ENCODE data around the gene PLOD2. TPM values are rescaled to one million over a fixed set of nuclear protein-coding genes. Genes with fewer than 3 reads are reported as not detected.

PLOD2 gene
- total RNA-seq, 1 donor from 2014 or later, result 29.2 TPM

DNA sequence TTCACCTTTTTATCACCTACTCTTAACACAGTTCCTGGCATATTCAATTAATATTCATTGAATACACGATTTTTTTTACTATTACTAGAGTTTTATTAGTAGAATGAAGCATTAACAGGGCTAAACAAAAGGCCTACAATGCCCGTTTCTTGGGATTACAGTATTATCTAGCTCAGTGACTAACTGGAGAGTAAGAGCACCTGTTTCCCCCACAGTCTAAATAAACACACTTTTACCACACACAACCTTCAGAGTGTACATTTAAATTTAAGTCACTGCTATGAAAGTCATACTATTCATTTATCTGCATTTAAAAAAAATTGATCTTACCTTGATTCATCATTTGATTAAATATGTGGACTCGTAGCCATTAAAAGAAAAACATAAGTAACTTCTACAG is 74.8 kb downstream of the PLOD2 start:
- no peaks in the 10 kb centered on the region for H3K4me1 Mint-ChIP-seq
- no peaks in the 10 kb centered on the region for H3K27me3 Mint-ChIP-seq (ENCODE audit: insufficient read depth, low read depth)
- Histone ChIP-seq H3K9ac (no peak overlapping the region), H3K4me3 (no peak overlapping the region), H3K36me3 (no peaks in the 10 kb centered on the region), H3K4me2 (no peak overlapping the region), H2AFZ (replicated peaks) (no peak overlapping the region), H3K79me2 (ENCODE audit: low read depth) (no peaks in the 10 kb centered on the region), H3K27ac (no peak overlapping the region), H4K20me1 (ENCODE audit: low read depth) (no peaks in the 10 kb centered on the region), H3F3A (ENCODE audit: low read depth) (no peaks in the 10 kb centered on the region), H3K9me3 (ENCODE audit: low read depth) (no peaks in the 10 kb centered on the region), H3K4me1 (no peaks in the 10 kb centered on the region), H3K27me3 (no peaks in the 10 kb centered on the region)
- no peak overlapping the region for H3K4me3 Mint-ChIP-seq
- no peaks in the 10 kb centered on the region for H3K9me3 Mint-ChIP-seq
- no peaks in the 10 kb centered on the region for H3K36me3 Mint-ChIP-seq
- no peak for DNase-seq (ENCODE audit: low spot score)
- no peak overlapping the region for H3K27ac Mint-ChIP-seq
- no peak for TF ChIP-seq EZH2 (IDR thresholded peaks at IDR 0.05)
- TF ChIP-seq, protein P1, sequence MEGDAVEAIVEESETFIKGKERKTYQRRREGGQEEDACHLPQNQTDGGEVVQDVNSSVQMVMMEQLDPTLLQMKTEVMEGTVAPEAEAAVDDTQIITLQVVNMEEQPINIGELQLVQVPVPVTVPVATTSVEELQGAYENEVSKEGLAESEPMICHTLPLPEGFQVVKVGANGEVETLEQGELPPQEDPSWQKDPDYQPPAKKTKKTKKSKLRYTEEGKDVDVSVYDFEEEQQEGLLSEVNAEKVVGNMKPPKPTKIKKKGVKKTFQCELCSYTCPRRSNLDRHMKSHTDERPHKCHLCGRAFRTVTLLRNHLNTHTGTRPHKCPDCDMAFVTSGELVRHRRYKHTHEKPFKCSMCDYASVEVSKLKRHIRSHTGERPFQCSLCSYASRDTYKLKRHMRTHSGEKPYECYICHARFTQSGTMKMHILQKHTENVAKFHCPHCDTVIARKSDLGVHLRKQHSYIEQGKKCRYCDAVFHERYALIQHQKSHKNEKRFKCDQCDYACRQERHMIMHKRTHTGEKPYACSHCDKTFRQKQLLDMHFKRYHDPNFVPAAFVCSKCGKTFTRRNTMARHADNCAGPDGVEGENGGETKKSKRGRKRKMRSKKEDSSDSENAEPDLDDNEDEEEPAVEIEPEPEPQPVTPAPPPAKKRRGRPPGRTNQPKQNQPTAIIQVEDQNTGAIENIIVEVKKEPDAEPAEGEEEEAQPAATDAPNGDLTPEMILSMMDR (IDR thresholded peaks at IDR 0.05), result no peak
- no peak for TF ChIP-seq EZH2phosphoT487 (IDR thresholded peaks at IDR 0.05)

DNA sequence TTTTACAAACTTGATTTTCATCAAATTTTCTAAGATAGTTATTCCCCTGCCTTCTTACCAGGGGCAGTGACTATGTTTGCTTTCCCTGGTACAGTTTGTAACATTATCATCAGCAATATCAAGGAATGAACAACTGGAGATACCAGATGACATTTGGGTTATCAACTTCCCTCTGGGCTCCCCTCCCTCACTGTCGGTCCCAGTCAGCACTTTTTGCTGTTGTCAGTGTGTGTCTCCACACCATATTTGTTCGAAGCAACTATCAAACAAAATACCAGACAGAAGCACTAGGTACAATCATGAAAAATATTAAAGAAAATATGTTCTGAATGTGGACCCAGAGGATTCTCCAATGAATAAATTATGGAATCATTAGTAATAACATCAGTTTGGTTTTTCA is 75.3 kb downstream of the PLOD2 start:
- Mint-ChIP-seq H3K4me1 (no peaks in the 10 kb centered on the region), H3K9me3 (no peaks in the 10 kb centered on the region), H3K4me3 (no peak overlapping the region), H3K27me3 (ENCODE audit: insufficient read depth, low read depth) (no peaks in the 10 kb centered on the region), H3K27ac (no peak overlapping the region), H3K36me3 (no peaks in the 10 kb centered on the region)
- Histone ChIP-seq H3K79me2 (ENCODE audit: low read depth) (no peaks in the 10 kb centered on the region), H3K36me3 (no peaks in the 10 kb centered on the region), H3K27ac (no peak overlapping the region), H3K9me3 (ENCODE audit: low read depth) (no peaks in the 10 kb centered on the region), H3K9ac (no peak overlapping the region), H3K4me2 (no peak overlapping the region), H3K4me3 (no peak overlapping the region), H3F3A (ENCODE audit: low read depth) (no peaks in the 10 kb centered on the region), H2AFZ (replicated peaks) (no peak overlapping the region), H4K20me1 (ENCODE audit: low read depth) (no peaks in the 10 kb centered on the region), H3K27me3 (no peaks in the 10 kb centered on the region), H3K4me1 (no peaks in the 10 kb centered on the region)
- DNase-seq (ENCODE audit: low spot score), result no peak
- TF ChIP-seq EZH2 (IDR thresholded peaks at IDR 0.05), result no peak
- TF ChIP-seq, protein P1 (IDR thresholded peaks at IDR 0.05), result no peak
- no peak for TF ChIP-seq EZH2phosphoT487 (IDR thresholded peaks at IDR 0.05)

DNA sequence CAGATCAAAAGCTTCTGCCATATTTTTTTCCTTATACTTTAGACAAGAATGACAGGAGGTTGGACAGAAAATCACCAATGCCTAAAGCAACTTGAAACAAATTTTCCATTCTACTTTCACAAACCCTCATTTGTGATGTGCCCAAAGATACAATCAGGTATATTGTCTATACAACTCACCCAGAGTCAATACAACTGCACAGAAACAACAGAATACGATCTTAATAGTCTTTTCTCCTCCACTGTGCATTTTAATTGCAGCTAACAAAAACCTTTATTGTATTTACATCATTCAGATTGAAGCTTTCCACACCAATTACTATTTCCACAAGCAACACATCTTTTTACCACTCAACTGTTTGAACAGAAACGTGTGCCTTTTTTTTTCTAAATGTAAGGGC is 80.4 kb downstream of the PLOD2 start:
- no peaks in the 10 kb centered on the region for H3K4me1 Mint-ChIP-seq
- H3K27me3 ChIP-seq, result no peaks in the 10 kb centered on the region
- H4K20me1 ChIP-seq (ENCODE audit: low read depth), result no peaks in the 10 kb centered on the region
- H3K4me3 Mint-ChIP-seq, result no peak overlapping the region
- no peak overlapping the region for H3K27ac Mint-ChIP-seq
- H3K9ac ChIP-seq, result no peak overlapping the region
- peaks cover 4% of the 10 kb centered on the region for H3K36me3 Mint-ChIP-seq
- no peaks in the 10 kb centered on the region for H3K36me3 ChIP-seq
- H3F3A ChIP-seq (ENCODE audit: low read depth), result no peaks in the 10 kb centered on the region
- no peaks in the 10 kb centered on the region for H3K9me3 Mint-ChIP-seq
- H3K9me3 ChIP-seq (ENCODE audit: low read depth), result no peaks in the 10 kb centered on the region
- no peaks in the 10 kb centered on the region for H3K4me1 ChIP-seq
- H3K27ac ChIP-seq, result no peak overlapping the region
- H3K27me3 Mint-ChIP-seq (ENCODE audit: insufficient read depth, low read depth), result no peaks in the 10 kb centered on the region
- no peak for TF ChIP-seq EZH2phosphoT487 (IDR thresholded peaks at IDR 0.05)
- no peak for TF ChIP-seq EZH2 (IDR thresholded peaks at IDR 0.05)
- TF ChIP-seq, protein P1 (IDR thresholded peaks at IDR 0.05), result no peak
- H3K4me2 ChIP-seq, result no peak overlapping the region
- H3K79me2 ChIP-seq (ENCODE audit: low read depth), result no peaks in the 10 kb centered on the region
- no peak overlapping the region for H3K4me3 ChIP-seq
- DNase-seq (ENCODE audit: low spot score), result no peak
- no peak overlapping the region for H2AFZ ChIP-seq (replicated peaks)
